ENCODE data around the gene PHC2.

Gene PHC2

GRCh38 chr1:33348676-33349080 is 82.2 kb downstream of the PHC2 start:
- H3K36me3 Mint-ChIP-seq, result peaks cover 7% of the 10 kb centered on the region
- no peaks in the 10 kb centered on the region for H3K9me3 Mint-ChIP-seq
- peaks cover 54% of the 10 kb centered on the region for H3K4me1 Mint-ChIP-seq
- peak overlapping the region; percentile 68 for H3K27ac Mint-ChIP-seq
- no peaks in the 10 kb centered on the region for H3K27me3 Mint-ChIP-seq
- peak overlapping the region; percentile 88 for H3K4me3 Mint-ChIP-seq

GRCh38 chr1:33348194-33348593 is 82.7 kb downstream of the PHC2 start:
- Mint-ChIP-seq H3K9me3 (no peaks in the 10 kb centered on the region), H3K36me3 (peaks cover 7% of the 10 kb centered on the region), H3K27me3 (no peaks in the 10 kb centered on the region), H3K4me1 (peaks cover 57% of the 10 kb centered on the region), H3K4me3 (peak overlapping the region; percentile 88), H3K27ac (peak overlapping the region; percentile 68)

- Mint-ChIP-seq H3K4me3 (peak overlapping the region; percentile 88), H3K9me3 (no peaks in the 10 kb centered on the region), H3K27me3 (no peaks in the 10 kb centered on the region), H3K27ac (no peak overlapping the region), H3K4me1 (peaks cover 60% of the 10 kb centered on the region), H3K36me3 (peaks cover 8% of the 10 kb centered on the region)
These were observed 83.3 kb downstream of the PHC2 start for GRCh38 chr1:33347650-33347992.

GRCh38 chr1:33346927-33347649 is 83.8 kb downstream of the PHC2 start:
- H3K27me3 Mint-ChIP-seq, result no peaks in the 10 kb centered on the region
- H3K27ac Mint-ChIP-seq, result peak overlapping the region; percentile 86
- peak overlapping the region; percentile 88 for H3K4me3 Mint-ChIP-seq
- no peaks in the 10 kb centered on the region for H3K9me3 Mint-ChIP-seq
- peaks cover 65% of the 10 kb centered on the region for H3K4me1 Mint-ChIP-seq
- H3K36me3 Mint-ChIP-seq, result peaks cover 8% of the 10 kb centered on the region

GRCh38 chr1:33346533-33346926 is 84.4 kb downstream of the PHC2 start:
- no peaks in the 10 kb centered on the region for H3K27me3 Mint-ChIP-seq
- no peaks in the 10 kb centered on the region for H3K9me3 Mint-ChIP-seq
- peak overlapping the region; percentile 86 for H3K27ac Mint-ChIP-seq
- peaks cover 66% of the 10 kb centered on the region for H3K4me1 Mint-ChIP-seq
- H3K36me3 Mint-ChIP-seq, result peaks cover 8% of the 10 kb centered on the region
- H3K4me3 Mint-ChIP-seq, result peak overlapping the region; percentile 88

GRCh38 chr1:33344896-33345560 is 85.9 kb downstream of the PHC2 start:
- no peak overlapping the region for H3K27ac Mint-ChIP-seq
- H3K4me3 Mint-ChIP-seq, result no peak overlapping the region
- H3K36me3 Mint-ChIP-seq, result peaks cover 6% of the 10 kb centered on the region
- H3K27me3 Mint-ChIP-seq, result no peaks in the 10 kb centered on the region
- H3K4me1 Mint-ChIP-seq, result peaks cover 65% of the 10 kb centered on the region
- H3K9me3 Mint-ChIP-seq, result no peaks in the 10 kb centered on the region

GRCh38 chr1:33343539-33343938 is 87.4 kb downstream of the PHC2 start:
- Mint-ChIP-seq H3K27me3 (no peaks in the 10 kb centered on the region), H3K9me3 (no peaks in the 10 kb centered on the region), H3K4me3 (no peak overlapping the region), H3K36me3 (peaks cover 6% of the 10 kb centered on the region), H3K27ac (no peak overlapping the region), H3K4me1 (peaks cover 75% of the 10 kb centered on the region)

- peaks cover 6% of the 10 kb centered on the region for H3K36me3 Mint-ChIP-seq
- no peaks in the 10 kb centered on the region for H3K27me3 Mint-ChIP-seq
- no peak overlapping the region for H3K4me3 Mint-ChIP-seq
- H3K9me3 Mint-ChIP-seq, result no peaks in the 10 kb centered on the region
- no peak overlapping the region for H3K27ac Mint-ChIP-seq
- H3K4me1 Mint-ChIP-seq, result peaks cover 75% of the 10 kb centered on the region
These were observed 88.7 kb downstream of the PHC2 start for GRCh38 chr1:33342041-33342723.

- no peaks in the 10 kb centered on the region for H3K9me3 Mint-ChIP-seq
- H3K36me3 Mint-ChIP-seq, result peaks cover 2% of the 10 kb centered on the region
- H3K4me1 Mint-ChIP-seq, result peaks cover 73% of the 10 kb centered on the region
- H3K27me3 Mint-ChIP-seq, result no peaks in the 10 kb centered on the region
- H3K27ac Mint-ChIP-seq, result no peak overlapping the region
- H3K4me3 Mint-ChIP-seq, result no peak overlapping the region
These were observed 89.7 kb downstream of the PHC2 start for GRCh38 chr1:33341190-33341589.

GRCh38 chr1:33339413-33339812 is 91.5 kb downstream of the PHC2 start:
- Mint-ChIP-seq H3K27ac (no peak overlapping the region), H3K4me3 (no peak overlapping the region), H3K9me3 (no peaks in the 10 kb centered on the region), H3K27me3 (no peaks in the 10 kb centered on the region), H3K36me3 (peaks cover 2% of the 10 kb centered on the region), H3K4me1 (peaks cover 69% of the 10 kb centered on the region)

- Mint-ChIP-seq H3K9me3 (no peaks in the 10 kb centered on the region), H3K36me3 (peaks cover 2% of the 10 kb centered on the region), H3K27ac (no peak overlapping the region), H3K4me1 (peaks cover 62% of the 10 kb centered on the region), H3K27me3 (no peaks in the 10 kb centered on the region), H3K4me3 (no peak overlapping the region)
These were observed 92.3 kb downstream of the PHC2 start for GRCh38 chr1:33338440-33339211.

- H3K27ac Mint-ChIP-seq, result peak overlapping the region; percentile 13
- no peak overlapping the region for H3K4me3 Mint-ChIP-seq
- peaks cover 2% of the 10 kb centered on the region for H3K36me3 Mint-ChIP-seq
- no peaks in the 10 kb centered on the region for H3K9me3 Mint-ChIP-seq
- peaks cover 60% of the 10 kb centered on the region for H3K4me1 Mint-ChIP-seq
- no peaks in the 10 kb centered on the region for H3K27me3 Mint-ChIP-seq
These were observed 92.9 kb downstream of the PHC2 start for GRCh38 chr1:33338048-33338439.

- H3K27me3 Mint-ChIP-seq, result no peaks in the 10 kb centered on the region
- no peak overlapping the region for H3K27ac Mint-ChIP-seq
- H3K4me1 Mint-ChIP-seq, result peaks cover 55% of the 10 kb centered on the region
- no peak overlapping the region for H3K4me3 Mint-ChIP-seq
- no peaks in the 10 kb centered on the region for H3K9me3 Mint-ChIP-seq
- no peaks in the 10 kb centered on the region for H3K36me3 Mint-ChIP-seq
These were observed 93.5 kb downstream of the PHC2 start for GRCh38 chr1:33337441-33337840.

- Mint-ChIP-seq H3K36me3 (no peaks in the 10 kb centered on the region), H3K4me3 (no peak overlapping the region), H3K27ac (no peak overlapping the region), H3K27me3 (no peaks in the 10 kb centered on the region), H3K4me1 (peaks cover 51% of the 10 kb centered on the region), H3K9me3 (no peaks in the 10 kb centered on the region)
These were observed 94.3 kb downstream of the PHC2 start for GRCh38 chr1:33336580-33336979.

- Mint-ChIP-seq H3K9me3 (no peaks in the 10 kb centered on the region), H3K27me3 (no peaks in the 10 kb centered on the region), H3K4me3 (no peak overlapping the region), H3K27ac (peak overlapping the region; percentile 33), H3K4me1 (peaks cover 42% of the 10 kb centered on the region), H3K36me3 (no peaks in the 10 kb centered on the region)
These were observed 95.9 kb downstream of the PHC2 start for GRCh38 chr1:33335020-33335419.

Measured in activated naive CD4-positive, alpha-beta T cell treated with anti-CD3 and anti-CD28 coated beads, Interleukin-2, amount 50 U/mL, for 24 hours (primary cell).